GM19397 (cell line): ENCODE results near the gene SUSD2.
"Not testable (repeated sequence)": the region's sequence is repeated elsewhere in the genome, so short reads cannot be mapped to it uniquely, and the experiment has no call there.

Experiments
- ATAC-seq: cut with Tn5 transposase; IDR thresholded peaks from one replicate; pipeline ENCODE4 v1.9.1; 2021; ENCODE audit warnings: mild to moderate bottlenecking, moderate library complexity; ENCODE audit not compliant: unreplicated experiment

The SUSD2 gene

GRCh38 chr22:24209687-24210086 is 28.4 kb downstream of the SUSD2 start:
- no peak for ATAC-seq

- not testable (repeated sequence) for ATAC-seq
These were observed 29.1 kb downstream of the SUSD2 start for GRCh38 chr22:24210409-24210808.

- not testable (repeated sequence) for ATAC-seq
These were observed 30.4 kb downstream of the SUSD2 start for GRCh38 chr22:24211716-24212115.

GRCh38 chr22:24213111-24213510 is 31.8 kb downstream of the SUSD2 start:
- not testable (repeated sequence) for ATAC-seq

- ATAC-seq, result no peak
These were observed 33.4 kb downstream of the SUSD2 start for GRCh38 chr22:24214467-24215285.

GRCh38 chr22:24216541-24217209 is 35.4 kb downstream of the SUSD2 start:
- ATAC-seq, result no peak

- no peak for ATAC-seq
These were observed 36.1 kb downstream of the SUSD2 start for GRCh38 chr22:24217384-24217783.

GRCh38 chr22:24219750-24220149 is 38.5 kb downstream of the SUSD2 start:
- ATAC-seq, result no peak

GRCh38 chr22:24224468-24224867 is 43.2 kb downstream of the SUSD2 start:
- no peak for ATAC-seq

GRCh38 chr22:24225044-24225601 is 43.8 kb downstream of the SUSD2 start:
- no peak for ATAC-seq

GRCh38 chr22:24225951-24226350 is 44.7 kb downstream of the SUSD2 start:
- no peak for ATAC-seq

- no peak for ATAC-seq
These were observed 49.8 kb downstream of the SUSD2 start for GRCh38 chr22:24230911-24231656.

GRCh38 chr22:24231706-24232105 is 50.4 kb downstream of the SUSD2 start:
- no peak for ATAC-seq

GRCh38 chr22:24232124-24232523 is 50.8 kb downstream of the SUSD2 start:
- no peak for ATAC-seq

- no peak for ATAC-seq
These were observed 51.4 kb downstream of the SUSD2 start for GRCh38 chr22:24232725-24233124.

GRCh38 chr22:24233235-24233634 is 51.9 kb downstream of the SUSD2 start:
- no peak for ATAC-seq

- no peak for ATAC-seq
These were observed 52.5 kb downstream of the SUSD2 start for GRCh38 chr22:24233816-24234215.

- no peak for ATAC-seq
These were observed 54.0 kb downstream of the SUSD2 start for GRCh38 chr22:24235315-24235714.

GRCh38 chr22:24236656-24237055 is 55.4 kb downstream of the SUSD2 start:
- ATAC-seq, result no peak

- ATAC-seq, result not testable (repeated sequence)
These were observed 56.9 kb downstream of the SUSD2 start for GRCh38 chr22:24238101-24238694.
